Body of pancreas (tissue), 4 donors: ENCODE results near the gene VASP. TPM values are rescaled to one million over a fixed set of nuclear protein-coding genes. Genes with fewer than 3 reads are reported as not detected.

Experiments
- ATAC-seq: fragments of 150-250 bp; one replicate; pipeline ENCODE4 v1.9.1; 2016
- DNase-seq, 4 donors: peaks; one replicate each; pipeline ENCODE4 v3.0.0-alpha.2; 2019
- H3K27ac ChIP-seq, 4 donors: fragments of 200-600 bp; sonication (generic); 1 replicate in 3 of 4; 2 replicates in 1 of 4; pipeline versions ENCODE4 v1.5.1 to v1.6.1; 2016 to 2019; ENCODE audit warnings: mild to moderate bottlenecking in 1 of 4, mixed read lengths in 1 of 4, moderate library complexity in 1 of 4
- H3K27me3 ChIP-seq, 2 donors: fragments of 200-600 bp; sonication (generic); one replicate each; pipeline ENCODE4 v1.6.0; 2016; ENCODE audit warnings: mild to moderate bottlenecking in 1 of 2
- H3K36me3 ChIP-seq, 2 donors: fragments of 200-600 bp; sonication (generic); replicated peaks in 1 of 2; 2 replicates each; pipeline ENCODE4 v1.5.1; 2016; ENCODE audit warnings: low read depth in 2 of 2; ENCODE audit not compliant: insufficient read depth in 1 of 2
- H3K4me1 ChIP-seq: fragments of 200-600 bp; sonication (generic); one replicate; pipeline ENCODE4 v1.6.0; 2016
- H3K4me3 ChIP-seq, 2 donors: fragments of 200-600 bp; sonication (generic); 1 replicate in 1 of 2; 2 replicates in 1 of 2; pipeline ENCODE4 v1.5.1; 2016 to 2019
- H3K9me3 ChIP-seq, 3 donors: fragments of 200-600 bp; sonication (generic); 1 replicate in 2 of 3; 2 replicates in 1 of 3; pipeline ENCODE4 v1.5.1; 2016
- CTCF ChIP-seq, 7 experiments: fragments of 450-650 bp in 4 of 7; fragments of 200-600 bp in 3 of 7; sonication (generic) in 3 of 7; IDR thresholded peaks; one replicate each; pipeline ENCODE4 v1.5.1; 2016 to 2019; ENCODE audit warnings: antibody characterized with exemption in 7 of 7
- POLR2A ChIP-seq, 3 donors: fragments of 450-650 bp; IDR thresholded peaks; one replicate each; pipeline ENCODE4 v1.6.1; 2016; ENCODE audit warnings: antibody characterized with exemption in 3 of 3, mild to moderate bottlenecking in 2 of 3
- WGBS, 2 donors: methylation state at CpG; one replicate each; pipeline ENCODE4 v1.1.5; 2017; 5-methylcytosine and 5-hydroxymethylcytosine counted together
- intact Hi-C: fragments of 100-400 bp; cut with DNase I; formaldehyde crosslinking; loops from one replicate; pipeline ENCODE4 v1.15.1; 2023
- total RNA-seq, 2 donors: library from RNA; depleted of rRNA; stranded (reverse); fragments of >200 nt; gene quantifications; one replicate each; pipeline ENCODE4 v1.1.0, GENCODE V29; 2016

The VASP gene
- total RNA-seq, 2 donors from 2014 or later = 27.0 to 29.7 TPM

- no peaks in the 10 kb centered on the region for H3K27me3 ChIP-seq
- H3K27ac ChIP-seq = no peak overlapping the region
- peak; percentile 76 for ATAC-seq
- DNase-seq = peak; percentile 52 to 70 (median 67)
- intact Hi-C loops = loop anchor here (10.0 kb wide), 1 partner anchor 55 kb away; no protein-coding TSS in a partner anchor
- peaks cover 5% of the 10 kb centered on the region for H3K4me1 ChIP-seq
- TF ChIP-seq POLR2A (IDR thresholded peaks at IDR 0.05) (no peak), CTCF (IDR thresholded peaks at IDR 0.05) (peak; percentile 54 to 72 (median 70))
- no peak overlapping the region for H3K4me3 ChIP-seq
- no peaks in the 10 kb centered on the region for H3K9me3 ChIP-seq
- no peaks in the 10 kb centered on the region for H3K36me3 ChIP-seq
- 53 to 57% methylated on average over 15 of the region's 15 CpGs for WGBS, 2 donors
Observed at GRCh38 chr19:45569619-45570421, 62.5 kb downstream of the VASP start.

GRCh38 chr19:45571457-45572220 is 64.4 kb downstream of the VASP start:
- H3K36me3 ChIP-seq = no peaks in the 10 kb centered on the region
- TF ChIP-seq CTCF (IDR thresholded peaks at IDR 0.05) (no peak), POLR2A (IDR thresholded peaks at IDR 0.05) (no peak)
- WGBS, 2 donors = 76 to 78% methylated on average over 8 of the region's 8 CpGs
- H3K4me1 ChIP-seq = peaks cover 22% of the 10 kb centered on the region
- no peak for ATAC-seq
- intact Hi-C loops = loop anchor here (10.0 kb wide), 1 partner anchor 57 kb away; no protein-coding TSS in a partner anchor
- no peak overlapping the region for H3K4me3 ChIP-seq
- H3K9me3 ChIP-seq = no peaks in the 10 kb centered on the region
- DNase-seq = no peak
- no peaks in the 10 kb centered on the region for H3K27me3 ChIP-seq
- H3K27ac ChIP-seq = no peak overlapping the region

- WGBS, 2 donors = 65 to 78% methylated on average over 2 to 4 of the region's 4 CpGs
- DNase-seq = no peak
- ATAC-seq = no peak
- no peaks in the 10 kb centered on the region for H3K9me3 ChIP-seq
- H3K36me3 ChIP-seq = no peaks in the 10 kb centered on the region
- no peak overlapping the region for H3K4me3 ChIP-seq
- intact Hi-C loops = loop anchor here (10.0 kb wide), 1 partner anchor 60 kb away; no protein-coding TSS in a partner anchor
- H3K27me3 ChIP-seq = no peaks in the 10 kb centered on the region
- TF ChIP-seq POLR2A (IDR thresholded peaks at IDR 0.05) = no peak
- TF ChIP-seq CTCF (IDR thresholded peaks at IDR 0.05) = no peak
- H3K27ac ChIP-seq = peak overlapping the region in 3 of 4 donors; percentile 64 to 88 (median 78)
- H3K4me1 ChIP-seq = peaks cover 42% of the 10 kb centered on the region
Observed at GRCh38 chr19:45574526-45574925, 67.2 kb downstream of the VASP start.

DNA sequence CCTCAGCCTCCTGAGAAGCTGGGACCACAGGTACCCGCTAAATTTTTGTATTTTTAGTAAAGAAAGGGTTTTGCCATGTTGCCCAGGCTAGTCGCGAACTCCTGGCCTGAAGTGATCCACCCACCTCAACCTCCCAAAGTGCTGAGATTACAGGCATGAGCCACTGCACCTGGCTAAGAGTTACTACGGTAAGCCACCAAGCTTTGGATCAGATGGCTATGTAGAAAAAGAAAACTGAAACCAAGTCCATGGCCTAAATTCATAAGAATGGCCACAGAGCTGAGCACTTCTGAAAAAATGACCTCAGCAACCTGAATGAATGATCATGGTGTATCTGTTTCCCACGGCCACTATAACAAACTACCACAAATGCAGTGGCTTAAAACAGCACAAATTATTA is 67.9 kb downstream of the VASP start:
- intact Hi-C loops = loop anchor here (10.0 kb wide), 1 partner anchor 60 kb away; no protein-coding TSS in a partner anchor
- no peak overlapping the region for H3K4me3 ChIP-seq
- 88 to 95% methylated on average over 5 of the region's 5 CpGs for WGBS, 2 donors
- H3K36me3 ChIP-seq = no peaks in the 10 kb centered on the region
- H3K9me3 ChIP-seq = no peaks in the 10 kb centered on the region
- ATAC-seq (no peak), DNase-seq (no peak)
- H3K27ac ChIP-seq = peak overlapping the region in 3 of 4 donors; percentile 64 to 88 (median 78)
- peaks cover 42% of the 10 kb centered on the region for H3K4me1 ChIP-seq
- no peak for TF ChIP-seq CTCF (IDR thresholded peaks at IDR 0.05)
- TF ChIP-seq POLR2A (IDR thresholded peaks at IDR 0.05) = no peak
- no peaks in the 10 kb centered on the region for H3K27me3 ChIP-seq

Other genes starting within 250 kb of the VASP start
- not detected for gene CKM, start 184.6 kb upstream of the VASP start, total RNA-seq
- 10 to 100 TPM in 1 of 2 donors, 1 to 10 TPM in 1; 1.3 to 11.7 TPM for gene KLC3, start 166.7 kb upstream of the VASP start, total RNA-seq
- gene ERCC2, start 136.9 kb upstream of the VASP start, total RNA-seq = 10 to 100 TPM in 1 of 2 donors, 1 to 10 TPM in 1; 7.8 to 29.3 TPM
- 10 to 100 TPM; 26.4 to 32.9 TPM for gene PPP1R13L, start 102.4 kb upstream of the VASP start, total RNA-seq
- gene POLR1G, start 100.8 kb upstream of the VASP start, total RNA-seq = 1 to 10 TPM; 1.8 to 2.0 TPM
- gene ERCC1, start 83.6 kb upstream of the VASP start, total RNA-seq = 10 to 100 TPM; 91.3 to 97.9 TPM
- 10 to 100 TPM in 1 of 2 donors, 1 to 10 TPM in 1; 4.2 to 84.7 TPM for gene FOSB, start 39.5 kb upstream of the VASP start, total RNA-seq
- 1 to 10 TPM; 2.9 to 5.6 TPM for gene RTN2, start 10.4 kb upstream of the VASP start, total RNA-seq
- gene PPM1N, start 9.0 kb upstream of the VASP start, total RNA-seq = not detected
- 10 to 100 TPM in 1 of 2 donors, 1 to 10 TPM in 1; 4.2 to 22.7 TPM for gene OPA3, start 77.3 kb downstream of the VASP start, total RNA-seq
- gene GPR4, start 94.7 kb downstream of the VASP start, total RNA-seq = 1 to 10 TPM in 1 of 2 donors, under 1 TPM in 1; 0.99 to 1.3 TPM
- 10 to 100 TPM; 25.7 to 60.6 TPM for gene EML2, start 131.9 kb downstream of the VASP start, total RNA-seq
- gene GIPR, start 160.7 kb downstream of the VASP start, total RNA-seq = 1 to 10 TPM; 3.9 to 9.2 TPM
- 10 to 100 TPM; 25.1 to 66.4 TPM for gene SNRPD2, start 184.5 kb downstream of the VASP start, total RNA-seq
- gene QPCTL, start 185.2 kb downstream of the VASP start, total RNA-seq = 1 to 10 TPM; 2.1 to 4.0 TPM
- 10 to 100 TPM in 1 of 2 donors, 1 to 10 TPM in 1; 7.8 to 11.9 TPM for gene FBXO46, start 223.4 kb downstream of the VASP start, total RNA-seq
- not detected for gene MEIOSIN, start 226.0 kb downstream of the VASP start, total RNA-seq